GM12872 (cell line): Measurements from ENCODE around the gene GAGE12J.
A peak's percentile ranks its signal among the peaks of the same experiment; 100 is the strongest.

Experiments
- CTCF ChIP-seq: IDR thresholded peaks from 3 replicates; pipeline ENCODE4 v1.5.1; 2011; ENCODE audit warnings: low read depth, mild to moderate bottlenecking, low read length, moderate library complexity; ENCODE audit not compliant: insufficient read depth

The GAGE12J gene

GRCh38 chrX:49282647-49283011, 39.2 kb upstream of the GAGE12J start:
- no peak for TF ChIP-seq CTCF

- no peak for TF ChIP-seq CTCF
These were observed 37.6 kb upstream of the GAGE12J start for GRCh38 chrX:49284212-49284611.

- TF ChIP-seq CTCF, result no peak
These were observed 35.7 kb upstream of the GAGE12J start for GRCh38 chrX:49286136-49286535.

- TF ChIP-seq CTCF, result no peak
These were observed 35.3 kb upstream of the GAGE12J start for GRCh38 chrX:49286581-49286980.

GRCh38 chrX:49287665-49288064, 34.2 kb upstream of the GAGE12J start:
- TF ChIP-seq CTCF, result no peak

- TF ChIP-seq CTCF, result no peak
These were observed 31.6 kb upstream of the GAGE12J start for GRCh38 chrX:49290215-49290614.

GRCh38 chrX:49291615-49292337, 30.1 kb upstream of the GAGE12J start:
- peak; percentile 72 for TF ChIP-seq CTCF
